ENCODE results near the gene MYNN. TPM values are rescaled to one million over a fixed set of nuclear protein-coding genes. Genes with fewer than 3 reads are reported as not detected.
A peak's percentile ranks its signal among the peaks of the same experiment; 100 is the strongest.

The MYNN gene
- total RNA-seq, 1 donor from 2014 or later, result 17.2 TPM

DNA sequence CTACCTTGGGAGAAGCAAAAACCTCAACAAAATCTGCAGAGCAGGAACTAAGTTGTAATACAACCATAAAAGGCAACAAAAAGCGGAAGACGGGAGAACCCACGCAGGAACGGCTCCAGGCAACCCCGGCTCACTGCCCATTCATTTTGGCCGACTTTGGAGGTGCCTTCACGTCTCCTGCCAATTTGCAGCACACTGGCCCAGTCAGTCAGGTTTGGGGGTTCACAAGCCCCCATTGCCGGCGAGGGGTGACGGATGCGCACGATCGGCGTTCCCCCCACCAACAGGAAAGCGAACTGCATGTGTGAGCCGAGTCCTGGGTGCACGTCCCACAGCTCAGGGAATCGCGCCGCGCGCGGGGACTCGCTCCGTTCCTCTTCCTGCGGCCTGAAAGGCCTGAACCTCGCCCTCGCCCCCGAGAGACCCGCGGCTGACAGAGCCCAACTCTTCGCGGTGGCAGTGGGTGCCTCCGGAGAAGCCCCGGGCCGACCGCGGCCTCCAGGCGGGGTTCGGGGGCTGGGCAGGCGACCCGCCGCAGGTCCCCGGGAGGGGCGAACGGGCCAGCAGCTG, 8.8 kb upstream of the MYNN start:
- intact Hi-C loops (cut with micrococcal nuclease), result loop anchor here (1.0 to 5.0 kb wide), 6 partner anchors 9 to 592 kb away; partner anchors contain the start of genes GPR160, LRRC34, LRRIQ4 and MYNN
- no peaks in the 10 kb centered on the region for H3K27me3 Mint-ChIP-seq
- H3K4me3 Mint-ChIP-seq, result peak overlapping the region; percentile 96
- peaks cover 21% of the 10 kb centered on the region for H3K4me1 Mint-ChIP-seq
- H3K36me3 Mint-ChIP-seq (ENCODE audit: low read depth), result peaks cover 4% of the 10 kb centered on the region
- peak; percentile 86 for DNase-seq
- peak overlapping the region; percentile 98 for H3K27ac Mint-ChIP-seq
- H3K9me3 Mint-ChIP-seq, result no peaks in the 10 kb centered on the region

DNA sequence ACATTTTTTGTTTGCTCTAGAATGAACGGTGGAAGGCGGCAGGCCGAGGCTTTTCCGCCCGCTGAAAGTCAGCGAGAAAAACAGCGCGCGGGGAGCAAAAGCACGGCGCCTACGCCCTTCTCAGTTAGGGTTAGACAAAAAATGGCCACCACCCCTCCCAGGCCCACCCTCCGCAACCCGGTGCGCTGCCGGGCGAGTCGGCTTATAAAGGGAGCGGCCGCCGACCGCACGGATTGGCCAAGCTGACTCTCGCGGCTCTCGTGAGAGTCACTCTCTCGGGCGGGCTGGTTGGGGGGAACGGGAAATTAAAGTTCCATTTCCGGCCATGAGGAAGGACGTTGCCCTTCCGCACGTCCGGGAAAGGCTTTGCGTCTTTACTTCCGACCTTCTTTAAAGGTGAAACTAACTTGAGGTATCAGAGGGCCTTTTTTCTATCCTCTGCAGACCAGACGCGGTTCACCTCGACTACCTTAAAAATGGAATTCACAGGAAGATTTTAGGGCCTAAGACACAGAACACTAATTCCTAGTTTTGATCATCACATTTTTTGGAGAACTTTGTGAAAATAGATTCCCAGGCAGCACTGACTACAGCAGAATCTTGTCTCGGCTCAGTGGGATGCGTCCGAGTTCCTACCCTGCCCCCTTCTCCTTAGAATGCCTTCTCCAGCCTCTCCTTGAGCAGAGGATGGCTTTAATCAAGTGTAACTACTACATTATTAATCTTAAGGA, 8.1 kb upstream of the MYNN start, which contains the start of gene TERC:
Gene TERC, minus strand, starts transcription at position 179 of the 731 bp plus-strand sequence.
- intact Hi-C loops (cut with micrococcal nuclease), result loop anchor here (1.0 to 5.0 kb wide), 6 partner anchors 8 to 592 kb away; partner anchors contain the start of genes GPR160, LRRC34, LRRIQ4 and MYNN
- Mint-ChIP-seq H3K27me3 (no peaks in the 10 kb centered on the region), H3K4me1 (peaks cover 19% of the 10 kb centered on the region), H3K9me3 (no peaks in the 10 kb centered on the region), H3K4me3 (peak within 1 kb of the TSS; percentile 96), H3K36me3 (ENCODE audit: low read depth) (peaks cover 1% of the 10 kb centered on the region), H3K27ac (peak within 1 kb of the TSS; percentile 98)
- DNase-seq, result peak; percentile 96

DNA sequence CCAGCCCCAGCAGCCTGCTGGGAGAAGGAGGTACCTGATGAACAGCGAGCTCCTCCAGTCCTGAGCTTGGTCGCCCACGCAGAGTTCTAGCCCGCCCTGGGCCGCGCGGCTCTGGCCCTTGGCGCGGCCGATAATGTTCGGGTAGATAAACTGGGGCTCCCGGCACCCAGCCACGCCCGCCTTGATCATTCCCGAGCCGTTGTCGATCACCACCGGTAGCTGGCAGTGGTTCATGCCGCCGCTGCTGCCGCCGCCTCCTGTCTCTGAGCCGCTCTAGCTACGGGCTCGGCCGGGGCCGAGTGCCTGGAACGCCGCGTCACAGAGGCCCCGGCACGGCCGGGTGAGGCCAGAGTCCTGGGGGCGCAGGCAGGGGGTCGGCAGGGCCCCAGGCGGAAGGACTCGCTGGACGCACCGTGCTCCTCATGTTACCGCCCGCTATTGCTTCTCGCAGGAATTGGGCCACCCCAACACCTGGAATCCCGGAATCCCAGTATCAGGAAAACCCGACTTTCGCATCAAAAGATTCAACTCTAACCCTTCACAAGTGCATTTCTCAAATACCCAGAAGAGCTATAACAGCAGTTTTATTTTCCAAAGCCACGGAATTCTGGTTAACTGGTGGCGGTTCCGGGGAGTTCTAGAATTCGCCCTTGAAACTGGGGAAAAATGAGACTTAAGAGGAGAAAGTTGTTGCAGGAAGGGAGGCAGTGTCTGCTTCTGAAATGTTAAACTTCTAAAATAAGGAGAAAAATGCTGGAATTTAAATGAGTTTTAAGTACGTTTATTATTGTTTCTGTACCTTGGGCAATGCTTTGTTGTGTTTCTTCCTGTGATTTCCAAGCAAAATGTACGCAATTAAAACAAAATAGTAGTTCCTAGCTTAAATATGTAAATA, 3.7 kb upstream of the MYNN start, which contains the start of gene ACTRT3:
Gene ACTRT3, minus strand, starts transcription at position 275 of the 895 bp plus-strand sequence. Its CDS starts 41 bp downstream, at position 234.
- peak; percentile 86 for DNase-seq
- no peaks in the 10 kb centered on the region for H3K27me3 Mint-ChIP-seq
- H3K9me3 Mint-ChIP-seq, result no peaks in the 10 kb centered on the region
- peaks cover 18% of the 10 kb centered on the region for H3K4me1 Mint-ChIP-seq
- peaks cover 10% of the 10 kb centered on the region for H3K36me3 Mint-ChIP-seq (ENCODE audit: low read depth)
- intact Hi-C loops (cut with micrococcal nuclease), result loop anchor here (5.0 kb wide), 2 partner anchors 288 to 1103 kb away; partner anchors contain the start of gene RPL22L1
- H3K4me3 Mint-ChIP-seq, result peak within 1 kb of the TSS; percentile 78
- H3K27ac Mint-ChIP-seq, result peak within 1 kb of the TSS; percentile 84

DNA sequence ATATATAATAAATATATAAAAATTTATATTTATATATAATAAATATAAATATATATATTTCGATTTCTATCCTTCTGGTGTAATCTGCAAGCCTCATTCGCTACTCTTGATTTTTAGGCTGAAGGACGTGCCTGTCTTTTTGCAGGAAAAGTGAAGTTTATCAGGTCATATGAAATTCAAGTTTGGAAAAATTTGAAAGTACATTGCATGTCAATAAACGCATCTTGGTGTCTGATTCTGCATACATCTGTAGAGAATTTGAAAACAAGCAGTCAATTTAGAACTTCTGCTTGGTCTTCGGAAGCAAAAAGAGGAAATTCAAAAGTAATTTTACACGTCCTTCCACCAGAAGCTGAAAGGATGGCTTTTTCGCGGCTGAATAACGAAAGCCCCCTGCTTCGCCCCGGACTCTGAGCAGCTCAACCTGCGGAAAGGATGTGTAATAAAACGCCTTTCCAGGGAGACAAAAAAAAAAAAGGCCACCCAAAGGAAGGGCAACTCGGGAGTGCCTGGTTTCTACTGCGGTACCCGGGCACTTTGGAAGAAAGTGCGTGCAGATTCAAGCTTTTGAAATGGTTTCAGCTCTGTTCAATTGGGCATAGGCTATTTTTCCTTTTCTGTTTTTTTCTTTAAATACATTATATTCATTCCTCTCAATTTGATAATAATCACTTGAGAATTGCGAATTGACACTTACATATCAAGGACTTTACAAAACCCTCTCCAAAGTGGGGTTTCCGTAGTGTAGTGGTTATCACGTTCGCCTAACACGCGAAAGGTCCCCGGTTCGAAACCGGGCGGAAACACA, 1.5 kb upstream of the MYNN start:
- no peaks in the 10 kb centered on the region for H3K27me3 Mint-ChIP-seq
- H3K4me3 Mint-ChIP-seq, result peak overlapping the region; percentile 99
- no peaks in the 10 kb centered on the region for H3K9me3 Mint-ChIP-seq
- peaks cover 24% of the 10 kb centered on the region for H3K4me1 Mint-ChIP-seq
- peak; percentile 92 for DNase-seq
- intact Hi-C loops (cut with micrococcal nuclease), result loop anchor here (2.0 to 5.0 kb wide), 3 partner anchors 286 to 1101 kb away; partner anchors contain the start of genes PHC3 and RPL22L1
- H3K36me3 Mint-ChIP-seq (ENCODE audit: low read depth), result peaks cover 27% of the 10 kb centered on the region
- peak overlapping the region; percentile 100 for H3K27ac Mint-ChIP-seq

DNA sequence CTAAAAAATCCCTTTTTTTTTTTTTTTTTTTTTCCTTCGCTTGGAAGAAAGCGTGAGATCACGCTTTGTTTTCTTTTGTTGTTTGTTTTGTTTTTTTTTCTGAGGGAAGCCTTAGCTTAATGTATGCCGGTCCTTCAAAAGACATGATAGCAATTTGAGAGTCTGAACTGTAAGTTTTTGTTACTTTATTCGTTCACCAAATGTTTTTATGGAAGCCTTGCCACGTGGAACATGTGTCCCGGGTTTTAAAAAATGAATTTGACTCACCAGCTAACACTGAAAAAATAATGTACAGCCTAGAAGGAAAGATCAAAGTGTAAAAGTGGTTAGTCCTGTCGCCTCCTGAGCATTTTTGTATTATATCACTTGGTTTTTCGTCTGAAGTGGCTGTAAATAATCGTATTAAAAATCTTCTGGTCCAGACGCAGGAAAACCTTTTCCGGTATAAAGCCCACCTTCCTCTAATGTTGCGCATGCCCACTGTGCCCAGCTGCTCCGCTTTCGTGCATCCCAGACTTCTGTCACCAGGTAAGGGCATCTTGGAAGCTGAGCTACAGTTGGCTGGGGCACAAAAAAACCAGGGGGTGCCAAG, 795 bp upstream of the MYNN start:
- Mint-ChIP-seq H3K4me3 (peak overlapping the region; percentile 99), H3K27me3 (no peaks in the 10 kb centered on the region), H3K4me1 (peaks cover 28% of the 10 kb centered on the region), H3K9me3 (no peaks in the 10 kb centered on the region), H3K27ac (peak overlapping the region; percentile 100), H3K36me3 (ENCODE audit: low read depth) (peaks cover 33% of the 10 kb centered on the region)
- no peak for DNase-seq
- intact Hi-C loops (cut with micrococcal nuclease), result loop anchor here (2.0 to 5.0 kb wide), 3 partner anchors 285 to 1100 kb away; partner anchors contain the start of genes PHC3 and RPL22L1

DNA sequence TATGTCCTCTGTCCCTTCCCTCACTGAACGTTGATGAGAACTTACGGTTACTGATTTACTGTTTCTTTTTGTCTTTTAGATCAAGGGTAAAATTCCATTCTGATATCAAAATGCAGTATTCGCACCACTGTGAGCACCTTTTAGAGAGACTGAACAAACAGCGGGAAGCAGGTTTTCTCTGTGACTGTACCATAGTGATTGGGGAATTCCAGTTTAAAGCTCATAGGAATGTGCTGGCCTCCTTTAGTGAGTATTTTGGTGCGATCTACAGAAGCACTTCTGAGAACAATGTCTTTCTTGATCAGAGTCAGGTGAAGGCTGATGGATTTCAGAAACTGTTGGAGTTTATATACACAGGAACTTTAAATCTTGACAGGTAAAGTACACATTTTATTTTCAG, 990 bp downstream of the MYNN start:
- intact Hi-C loops (cut with micrococcal nuclease), result loop anchor here (1.0 to 5.0 kb wide), 3 partner anchors 17 to 1098 kb away; partner anchors contain the start of gene RPL22L1
- Mint-ChIP-seq H3K36me3 (ENCODE audit: low read depth) (peaks cover 48% of the 10 kb centered on the region), H3K4me3 (peak overlapping the region; percentile 99), H3K9me3 (no peaks in the 10 kb centered on the region), H3K4me1 (peaks cover 38% of the 10 kb centered on the region), H3K27ac (peak overlapping the region; percentile 100), H3K27me3 (no peaks in the 10 kb centered on the region)
- DNase-seq, result no peak

DNA sequence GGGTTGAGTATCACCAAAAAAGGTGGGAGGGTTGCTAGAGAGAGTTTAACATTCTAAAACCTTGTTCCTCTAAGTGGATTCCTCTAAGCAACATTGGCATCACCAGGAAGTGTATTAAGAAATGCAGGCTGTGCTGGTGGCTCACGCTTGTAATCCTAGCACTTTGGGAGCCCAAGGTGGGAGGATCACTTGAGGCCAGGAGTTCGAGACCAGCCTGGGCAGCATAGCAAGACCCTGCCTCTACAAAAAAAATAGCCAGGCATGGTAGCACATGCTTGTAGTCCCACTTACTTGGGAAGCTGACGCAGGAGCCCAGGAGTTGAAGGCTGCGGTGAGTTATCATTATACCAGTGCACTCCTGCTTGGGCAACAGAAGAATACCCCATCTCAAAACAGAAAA, 4.6 kb downstream of the MYNN start:
- Mint-ChIP-seq H3K4me3 (no peak overlapping the region), H3K4me1 (peaks cover 55% of the 10 kb centered on the region), H3K27me3 (no peaks in the 10 kb centered on the region), H3K27ac (no peak overlapping the region), H3K9me3 (no peaks in the 10 kb centered on the region), H3K36me3 (ENCODE audit: low read depth) (peaks cover 75% of the 10 kb centered on the region)
- intact Hi-C loops (cut with micrococcal nuclease), result no loop called here
- DNase-seq, result no peak

DNA sequence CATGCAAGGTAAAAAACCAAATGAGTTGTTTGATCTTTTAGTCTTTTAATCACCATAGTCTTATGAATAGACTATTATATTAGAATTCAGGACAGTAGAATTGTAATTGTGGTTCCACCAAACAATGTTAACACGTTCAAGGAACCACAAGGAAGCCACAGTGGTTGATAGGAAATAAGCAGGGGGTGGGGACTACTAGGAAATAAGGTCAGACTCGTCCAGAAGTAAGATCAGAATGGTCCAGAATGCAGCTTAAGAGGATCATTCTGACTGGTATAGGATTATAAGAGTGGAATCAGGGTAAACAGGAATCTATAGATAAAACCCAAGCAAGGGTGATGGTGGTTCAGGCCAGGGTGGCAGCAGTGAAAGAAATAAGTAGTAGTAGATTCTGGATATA, 7.5 kb downstream of the MYNN start:
- intact Hi-C loops (cut with micrococcal nuclease), result no loop called here
- Mint-ChIP-seq H3K27ac (peak overlapping the region; percentile 48), H3K27me3 (no peaks in the 10 kb centered on the region), H3K9me3 (no peaks in the 10 kb centered on the region), H3K4me3 (peak overlapping the region; percentile 33), H3K4me1 (peaks cover 42% of the 10 kb centered on the region), H3K36me3 (ENCODE audit: low read depth) (peaks cover 64% of the 10 kb centered on the region)
- DNase-seq, result peak; percentile 71

DNA sequence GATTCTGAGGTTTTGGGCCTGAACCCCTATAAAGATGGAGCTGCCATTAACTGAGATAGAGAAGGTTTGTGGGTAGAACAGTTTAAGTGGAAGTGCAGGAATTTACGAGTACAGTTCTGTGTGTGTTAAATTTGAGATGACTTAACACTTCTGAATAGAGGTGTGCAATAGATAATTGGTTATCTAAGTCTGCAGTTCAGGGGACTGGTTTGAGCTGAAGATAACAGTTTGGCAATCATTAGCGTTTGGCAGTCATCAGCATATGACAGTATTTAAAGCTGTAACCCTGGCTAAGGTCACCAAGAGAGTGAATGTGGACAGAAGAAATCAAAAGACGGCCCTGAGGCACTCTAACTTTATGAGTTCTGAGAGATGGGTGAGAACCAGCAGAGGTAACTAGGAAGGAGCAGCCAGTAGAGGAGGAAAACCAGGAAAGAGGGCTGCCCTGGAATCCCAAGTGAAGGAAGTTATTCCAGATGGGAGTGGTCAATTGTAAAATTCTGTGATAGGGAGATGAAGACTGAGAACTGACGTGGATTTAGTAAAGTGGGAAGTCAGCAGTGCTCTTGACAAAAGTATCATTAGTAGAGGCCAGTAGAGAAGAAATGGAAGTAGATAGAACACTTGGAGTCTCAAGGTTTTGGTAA, 8.1 kb downstream of the MYNN start:
- no peak for DNase-seq
- Mint-ChIP-seq H3K4me3 (peak overlapping the region; percentile 33), H3K36me3 (ENCODE audit: low read depth) (peaks cover 64% of the 10 kb centered on the region), H3K4me1 (peaks cover 37% of the 10 kb centered on the region), H3K27me3 (no peaks in the 10 kb centered on the region), H3K27ac (peak overlapping the region; percentile 48), H3K9me3 (no peaks in the 10 kb centered on the region)
- intact Hi-C loops (cut with micrococcal nuclease), result no loop called here

DNA sequence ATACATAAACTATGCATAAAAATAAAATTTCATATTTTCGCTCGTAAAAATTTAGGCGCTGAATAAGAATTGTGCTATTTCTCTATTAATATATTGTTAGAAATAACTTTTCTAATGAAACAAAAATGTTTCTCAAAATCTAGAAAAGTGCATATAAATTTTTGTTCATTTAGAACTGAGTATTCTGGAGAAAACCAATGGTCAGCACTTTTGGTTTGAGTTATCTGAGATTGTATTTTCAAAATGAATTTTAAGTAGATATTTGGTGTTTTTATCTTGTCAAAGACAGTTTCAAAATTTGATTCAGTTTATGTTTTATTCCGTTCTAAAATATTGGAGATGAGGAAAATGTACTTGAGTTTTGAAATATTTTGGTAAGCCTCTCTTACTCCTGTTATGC, 13.9 kb downstream of the MYNN start:
- intact Hi-C loops (cut with micrococcal nuclease), result no loop called here
- Mint-ChIP-seq H3K9me3 (no peaks in the 10 kb centered on the region), H3K27ac (no peak overlapping the region), H3K4me3 (no peak overlapping the region), H3K4me1 (peaks cover 7% of the 10 kb centered on the region), H3K36me3 (ENCODE audit: low read depth) (peaks cover 43% of the 10 kb centered on the region), H3K27me3 (no peaks in the 10 kb centered on the region)
- DNase-seq, result no peak

DNA sequence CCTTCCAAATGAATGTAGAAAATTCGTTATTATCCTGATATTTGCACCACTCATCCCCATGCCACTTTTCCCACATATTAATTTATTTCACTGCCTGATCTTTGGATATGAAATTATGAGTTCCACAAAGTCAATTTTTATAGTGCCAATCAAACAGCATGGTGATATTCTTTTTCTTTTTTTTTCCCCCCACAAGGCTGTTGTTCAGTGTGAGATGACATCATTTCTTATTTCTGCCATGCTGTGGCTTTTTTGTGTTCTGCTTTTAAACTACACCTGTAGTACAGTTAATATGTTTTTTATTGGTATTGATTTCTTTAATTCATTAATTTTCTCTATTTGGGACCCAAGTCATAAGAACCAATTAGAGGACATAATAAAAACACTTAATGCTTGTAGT, 14.6 kb downstream of the MYNN start:
- no peaks in the 10 kb centered on the region for H3K27me3 Mint-ChIP-seq
- H3K4me3 Mint-ChIP-seq, result no peak overlapping the region
- no peak overlapping the region for H3K27ac Mint-ChIP-seq
- H3K9me3 Mint-ChIP-seq, result no peaks in the 10 kb centered on the region
- no peak for DNase-seq
- intact Hi-C loops (cut with micrococcal nuclease), result no loop called here
- H3K4me1 Mint-ChIP-seq, result peaks cover 5% of the 10 kb centered on the region
- H3K36me3 Mint-ChIP-seq (ENCODE audit: low read depth), result peaks cover 42% of the 10 kb centered on the region

DNA sequence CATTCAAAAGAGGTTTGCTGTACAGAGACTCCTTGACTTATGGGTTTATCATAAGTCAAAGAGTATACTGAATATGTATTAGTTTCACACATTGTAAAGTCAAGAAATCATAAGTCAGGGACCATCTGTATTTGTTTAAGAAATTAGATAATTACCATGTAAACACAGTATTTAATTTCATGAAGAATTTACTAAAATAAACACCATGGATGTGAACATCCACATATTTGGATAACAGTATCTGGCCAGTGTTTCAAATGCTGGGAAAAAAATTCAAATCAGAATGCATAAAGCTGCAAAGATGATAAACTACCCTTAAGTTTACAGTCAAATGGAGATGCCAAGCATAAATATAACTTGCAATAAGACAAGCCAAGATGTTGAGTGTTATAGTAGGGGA, 17.0 kb downstream of the MYNN start:
- H3K9me3 Mint-ChIP-seq, result no peaks in the 10 kb centered on the region
- H3K4me3 Mint-ChIP-seq, result no peak overlapping the region
- H3K36me3 Mint-ChIP-seq (ENCODE audit: low read depth), result peaks cover 41% of the 10 kb centered on the region
- peaks cover 5% of the 10 kb centered on the region for H3K4me1 Mint-ChIP-seq
- no peak for DNase-seq
- no peaks in the 10 kb centered on the region for H3K27me3 Mint-ChIP-seq
- intact Hi-C loops (cut with micrococcal nuclease), result no loop called here
- H3K27ac Mint-ChIP-seq, result no peak overlapping the region
